OCI-LY7 (cell line): ENCODE measurements around the gene BAIAP2.

Source experiments
- CTCF ChIP-seq: fragments of 200-600 bp; sonication (generic); conservative IDR thresholded peaks from 2 replicates; pipeline ENCODE4 v1.5.1; 2014; ENCODE audit warnings: mild to moderate bottlenecking, antibody characterized with exemption, low read length, moderate library complexity, mixed read lengths
- EZH2phosphoT487 ChIP-seq: fragments of 200-600 bp; sonication (generic); IDR thresholded peaks from 2 replicates; pipeline ENCODE4 v1.6.1; 2018; ENCODE audit warnings: low read depth, borderline replicate concordance, mild to moderate bottlenecking, mixed run types, antibody characterized with exemption, low read length, moderate library complexity, mixed read lengths

- TF ChIP-seq CTCF (no peak), EZH2phosphoT487 (no peak)
Measured at GRCh38 chr17:81163051-81163695, 128.2 kb downstream of the BAIAP2 start.
